Measurements from ENCODE around the gene TMC7. TPM values are rescaled to one million over a fixed set of nuclear protein-coding genes. Genes with fewer than 3 reads are reported as not detected.

Gene TMC7
- total RNA-seq, 4 donors from 2014 or later: 0.15 to 0.66 (median 0.37) TPM

GRCh38 chr16:19067349-19068236 is 83.9 kb downstream of the TMC7 start, which contains the start of gene COQ7:
TSS of gene COQ7 (plus strand) at chr16:19067614. CDS start at chr16:19067665, 51 bp downstream.
- H3K4me3 ChIP-seq: peak within 1 kb of the TSS; percentile 63 to 94 (median 76)
- peaks cover 8 to 23% (median 17%) of the 10 kb centered on the region in 3 donors for H3K4me1 ChIP-seq
- no peaks in the 10 kb centered on the region for H3K9me3 ChIP-seq
- WGBS, 2 donors: 0 to 1% methylated on average over 10 to 14 of the region's 68 CpGs
- DNase-seq: peak; percentile 95
- intact Hi-C loops (cut with DNase I): no loop called here
- H3K27ac ChIP-seq: peak within 1 kb of the TSS; percentile 95 to 100 (median 98)
- H3K36me3 ChIP-seq: peaks cover 0 to 16% (median 0%) of the 10 kb centered on the region in 3 donors
- no peaks in the 10 kb centered on the region for H3K27me3 ChIP-seq
- peak in 2 of 6 experiments; percentile 10 to 25 for TF ChIP-seq CTCF (IDR thresholded peaks at IDR 0.05)
- peak in 3 of 4 donors; percentile 24 to 70 (median 46) for TF ChIP-seq POLR2A (IDR thresholded peaks at IDR 0.05)

- Histone ChIP-seq H3K9me3 (no peaks in the 10 kb centered on the region), H3K36me3 (peaks cover 0 to 23% (median 0%) of the 10 kb centered on the region in 3 donors), H3K4me1 (peaks cover 8 to 23% (median 17%) of the 10 kb centered on the region in 3 donors), H3K27me3 (no peaks in the 10 kb centered on the region), H3K4me3 (peak overlapping the region; percentile 63 to 94 (median 76)), H3K27ac (peak overlapping the region; percentile 95 to 100 (median 98))
- 41 to 46% methylated on average over 14 to 18 of the region's 19 CpGs for WGBS, 2 donors
- DNase-seq: no peak
- intact Hi-C loops (cut with DNase I): no loop called here
- no peak for TF ChIP-seq POLR2A (IDR thresholded peaks at IDR 0.05)
- TF ChIP-seq CTCF (IDR thresholded peaks at IDR 0.05): no peak
Measured at GRCh38 chr16:19068237-19068815, 84.6 kb downstream of the TMC7 start.

- no peak overlapping the region for H3K4me3 ChIP-seq
- no peak for DNase-seq
- WGBS, 2 donors: 74 to 75% methylated on average over 19 to 20 of the region's 21 CpGs
- H3K27ac ChIP-seq: no peak overlapping the region
- no peaks in the 10 kb centered on the region for H3K27me3 ChIP-seq
- TF ChIP-seq CTCF (IDR thresholded peaks at IDR 0.05) (peak in 5 of 6 experiments; percentile 75 to 86 (median 76)), POLR2A (IDR thresholded peaks at IDR 0.05) (no peak)
- intact Hi-C loops (cut with DNase I): loop anchor here (5.0 kb wide), 1 partner anchor 90 kb away; the partner anchor contains the start of gene TMC7
- no peaks in the 10 kb centered on the region for H3K9me3 ChIP-seq
- peaks cover 5 to 19% (median 13%) of the 10 kb centered on the region in 3 donors for H3K4me1 ChIP-seq
- H3K36me3 ChIP-seq: peaks cover 0 to 61% (median 2%) of the 10 kb centered on the region in 3 donors
Measured at GRCh38 chr16:19071811-19072777, 88.4 kb downstream of the TMC7 start.

- Histone ChIP-seq H3K4me3 (no peak overlapping the region), H3K9me3 (no peaks in the 10 kb centered on the region), H3K27ac (no peak overlapping the region), H3K4me1 (peaks cover 1 to 14% (median 11%) of the 10 kb centered on the region in 3 donors), H3K36me3 (peaks cover 0 to 73% (median 8%) of the 10 kb centered on the region in 3 donors), H3K27me3 (no peaks in the 10 kb centered on the region)
- DNase-seq: no peak
- WGBS, 2 donors: 78 to 85% methylated on average over 3 of the region's 3 CpGs
- intact Hi-C loops (cut with DNase I): loop anchor here (5.0 kb wide), 1 partner anchor 91 kb away; the partner anchor contains the start of gene TMC7
- TF ChIP-seq CTCF (IDR thresholded peaks at IDR 0.05) (no peak), POLR2A (IDR thresholded peaks at IDR 0.05) (no peak)
Measured at GRCh38 chr16:19073344-19073743, 89.6 kb downstream of the TMC7 start.

All from esophagus squamous epithelium (tissue), 5 donors.